OCI-LY1 (cell line): ENCODE measurements around the gene ASNSD1.

Experiments
- H2AFZ ChIP-seq: fragments of 200-600 bp; sonication (generic), shearing (Covaris generic); 2 replicates; pipeline ENCODE4 v1.6.0; 2014; ENCODE audit warnings: antibody characterized with exemption, mild to moderate bottlenecking, low read length
- H3F3A ChIP-seq: fragments of 200-600 bp; sonication (generic), shearing (Covaris generic); 2 replicates; pipeline ENCODE4 v1.6.0; 2014; ENCODE audit warnings: mild to moderate bottlenecking, antibody characterized with exemption, low read length, moderate library complexity; ENCODE audit not compliant: insufficient read depth
- H3K27ac ChIP-seq: fragments of 200-600 bp; sonication (generic); 2 replicates; pipeline ENCODE4 v1.5.1; 2014; ENCODE audit warnings: low read length, mixed run types, mild to moderate bottlenecking, low read depth; ENCODE audit not compliant: poor library complexity, severe bottlenecking
- H3K27me3 ChIP-seq: fragments of 200-600 bp; sonication (generic); 2 replicates; pipeline ENCODE4 v1.6.0; 2014; ENCODE audit warnings: antibody characterized with exemption, mild to moderate bottlenecking, low read length, moderate library complexity; ENCODE audit not compliant: insufficient read depth
- H3K36me3 ChIP-seq: fragments of 200-600 bp; sonication (generic); 2 replicates; pipeline ENCODE4 v1.6.1; 2014; ENCODE audit warnings: mild to moderate bottlenecking, antibody characterized with exemption, low read length, moderate library complexity, mixed read lengths; ENCODE audit not compliant: insufficient read depth
- H3K4me1 ChIP-seq: fragments of 200-600 bp; sonication (generic); 2 replicates; pipeline ENCODE4 v1.5.1; 2014; ENCODE audit warnings: mild to moderate bottlenecking, low read length, moderate library complexity; ENCODE audit not compliant: insufficient read depth, severe bottlenecking
- H3K4me2 ChIP-seq: fragments of 200-600 bp; sonication (generic), shearing (Covaris generic); 2 replicates; pipeline ENCODE4 v1.6.1; 2014; ENCODE audit warnings: low read length
- H3K4me3 ChIP-seq: fragments of 200-600 bp; sonication (generic); 2 replicates; pipeline ENCODE4 v1.5.1; 2014; ENCODE audit warnings: low read length, low read depth, mild to moderate bottlenecking, mixed read lengths; ENCODE audit not compliant: poor library complexity, severe bottlenecking
- H3K79me2 ChIP-seq: fragments of 200-600 bp; shearing (Covaris generic); 2 replicates; pipeline ENCODE4 v1.6.1; 2016; ENCODE audit warnings: mixed run types, low read length, mixed read lengths; ENCODE audit not compliant: insufficient read depth
- H3K9ac ChIP-seq: fragments of 200-600 bp; sonication (generic), shearing (Covaris generic); 2 replicates; pipeline ENCODE4 v1.6.1; 2014; ENCODE audit warnings: mild to moderate bottlenecking, low read length, mixed read lengths
- H3K9me2 ChIP-seq: fragments of 200-600 bp; sonication (generic), shearing (Covaris generic); 2 replicates; pipeline ENCODE4 v1.6.1; 2014; ENCODE audit warnings: low read depth, mild to moderate bottlenecking, low read length, mixed read lengths
- H3K9me3 ChIP-seq: fragments of 200-600 bp; shearing (Covaris generic); 2 replicates; pipeline ENCODE4 v1.6.1; 2014; ENCODE audit warnings: low read length, mixed read lengths
- H4K20me1 ChIP-seq: fragments of 200-600 bp; sonication (generic), shearing (Covaris generic); 2 replicates; pipeline ENCODE4 v1.6.0; 2016; ENCODE audit warnings: mild to moderate bottlenecking, low read length; ENCODE audit not compliant: insufficient read depth
- CTCF ChIP-seq: fragments of 200-600 bp; sonication (generic), shearing (Covaris generic); IDR thresholded peaks from 2 replicates; pipeline ENCODE4 v1.5.1; 2017; ENCODE audit warnings: mild to moderate bottlenecking, antibody characterized with exemption, low read length, moderate library complexity, mixed read lengths
- EZH2 ChIP-seq: fragments of 200-600 bp; sonication (generic), shearing (Covaris generic); IDR thresholded peaks from 2 replicates; pipeline ENCODE4 v1.8.0; 2017; ENCODE audit warnings: borderline replicate concordance, mixed run types, mild to moderate bottlenecking, antibody characterized with exemption, low read length, moderate library complexity, mixed read lengths

ASNSD1 gene

GRCh38 chr2:189614585-189614984 lies 46.7 kb upstream of the ASNSD1 start:
- Histone ChIP-seq H3K9me2 (no peaks in the 10 kb centered on the region), H3F3A (no peaks in the 10 kb centered on the region), H2AFZ (no peak overlapping the region), H3K27ac (no peak overlapping the region), H3K79me2 (no peaks in the 10 kb centered on the region), H3K36me3 (no peaks in the 10 kb centered on the region), H4K20me1 (no peaks in the 10 kb centered on the region), H3K4me3 (no peak overlapping the region), H3K4me2 (no peak overlapping the region), H3K27me3 (no peaks in the 10 kb centered on the region), H3K4me1 (no peaks in the 10 kb centered on the region), H3K9me3 (no peaks in the 10 kb centered on the region), H3K9ac (no peak overlapping the region)
- no peak for TF ChIP-seq EZH2
- no peak for TF ChIP-seq CTCF

- Histone ChIP-seq H3K27me3 (no peaks in the 10 kb centered on the region), H3K36me3 (no peaks in the 10 kb centered on the region), H3K9ac (no peak overlapping the region), H3K4me1 (no peaks in the 10 kb centered on the region), H3K4me3 (no peak overlapping the region), H3K79me2 (no peaks in the 10 kb centered on the region), H3K27ac (no peak overlapping the region), H3K9me2 (no peaks in the 10 kb centered on the region), H3K4me2 (no peak overlapping the region), H3F3A (no peaks in the 10 kb centered on the region), H4K20me1 (no peaks in the 10 kb centered on the region), H3K9me3 (no peaks in the 10 kb centered on the region), H2AFZ (no peak overlapping the region)
- TF ChIP-seq CTCF (no peak), EZH2 (no peak)
Measured at GRCh38 chr2:189618197-189618596, 43.1 kb upstream of the ASNSD1 start.

GRCh38 chr2:189621781-189622180 lies 39.5 kb upstream of the ASNSD1 start:
- H3K27ac ChIP-seq: no peak overlapping the region
- no peaks in the 10 kb centered on the region for H3K9me2 ChIP-seq
- H3K79me2 ChIP-seq: no peaks in the 10 kb centered on the region
- no peak overlapping the region for H3K9ac ChIP-seq
- H3K36me3 ChIP-seq: no peaks in the 10 kb centered on the region
- no peak for TF ChIP-seq EZH2
- TF ChIP-seq CTCF: no peak
- H3F3A ChIP-seq: no peaks in the 10 kb centered on the region
- H4K20me1 ChIP-seq: no peaks in the 10 kb centered on the region
- H3K4me1 ChIP-seq: no peaks in the 10 kb centered on the region
- H3K4me2 ChIP-seq: no peak overlapping the region
- no peaks in the 10 kb centered on the region for H3K27me3 ChIP-seq
- H3K4me3 ChIP-seq: no peak overlapping the region
- no peaks in the 10 kb centered on the region for H3K9me3 ChIP-seq
- H2AFZ ChIP-seq: no peak overlapping the region
